GM18870 (cell line): Measurements from ENCODE around the gene NTPCR.
"Not testable (repeated sequence)": the region's sequence is repeated elsewhere in the genome, so short reads cannot be mapped to it uniquely, and the experiment has no call there.

Experiments
- ATAC-seq: cut with Tn5 transposase; IDR thresholded peaks from one replicate; pipeline ENCODE4 v1.9.1; 2021; ENCODE audit warnings: moderate library complexity; ENCODE audit not compliant: unreplicated experiment

NTPCR gene, protein sequence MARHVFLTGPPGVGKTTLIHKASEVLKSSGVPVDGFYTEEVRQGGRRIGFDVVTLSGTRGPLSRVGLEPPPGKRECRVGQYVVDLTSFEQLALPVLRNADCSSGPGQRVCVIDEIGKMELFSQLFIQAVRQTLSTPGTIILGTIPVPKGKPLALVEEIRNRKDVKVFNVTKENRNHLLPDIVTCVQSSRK

GRCh38 chr1:232950197-232951176 is at the start of gene NTPCR:
TSS of gene NTPCR (plus strand) at chr1:232950611. CDS start at chr1:232950711, 100 bp downstream.
- ATAC-seq = peak; percentile 84

DNA sequence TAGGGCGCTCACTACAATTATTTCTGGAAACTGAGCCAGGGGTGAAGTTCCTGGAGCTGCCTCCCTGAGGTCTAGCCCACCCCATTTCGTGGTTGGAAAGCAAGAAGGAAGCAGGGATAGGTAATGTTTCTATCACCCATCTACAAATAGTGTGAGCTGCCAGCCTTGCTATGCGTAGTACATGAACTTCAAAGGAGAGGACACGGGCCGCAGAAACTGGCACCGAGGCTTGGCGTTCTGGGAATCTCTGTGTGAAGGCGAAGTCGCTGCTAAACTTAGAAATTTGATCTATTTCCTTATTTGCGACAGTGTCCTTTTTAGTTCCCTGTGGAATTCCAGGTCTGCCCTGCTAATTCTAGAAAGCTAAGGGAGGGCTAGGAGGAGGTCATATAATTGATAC is 49.6 kb upstream of the NTPCR start:
- no peak for ATAC-seq

- no peak for ATAC-seq
These were observed 49.2 kb upstream of the NTPCR start for GRCh38 chr1:232901255-232901654.

DNA sequence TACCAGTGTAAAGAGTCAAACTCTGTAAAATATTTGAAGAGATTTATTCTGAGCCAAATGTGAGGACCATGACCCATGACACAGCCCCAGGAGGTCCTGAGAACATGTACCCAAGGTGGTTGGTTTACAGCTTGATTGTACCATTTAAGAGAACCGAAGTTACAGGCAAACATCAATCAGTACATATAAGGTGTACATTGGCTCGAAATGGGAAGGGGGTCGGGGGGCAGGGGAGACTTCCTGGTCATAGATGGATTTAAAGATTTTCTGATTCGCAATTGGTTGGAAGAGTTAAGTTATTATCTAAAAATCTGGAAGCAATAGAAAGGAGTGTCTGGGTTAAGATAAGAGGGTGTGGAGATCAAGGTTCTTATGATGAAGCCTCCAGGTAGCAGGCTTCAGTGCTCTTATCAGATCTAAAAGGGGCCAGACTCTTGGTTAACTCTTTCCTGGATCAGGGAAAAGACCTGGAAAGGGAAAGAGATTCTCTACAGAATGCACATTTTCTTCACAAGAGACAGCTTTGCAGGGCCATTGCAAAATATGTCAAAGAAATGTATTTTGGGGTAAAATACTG is 47.5 kb upstream of the NTPCR start:
- no peak for ATAC-seq

GRCh38 chr1:232904131-232904530 is 46.3 kb upstream of the NTPCR start:
- no peak for ATAC-seq

- no peak for ATAC-seq
These were observed 45.8 kb upstream of the NTPCR start for GRCh38 chr1:232904566-232904965.

DNA sequence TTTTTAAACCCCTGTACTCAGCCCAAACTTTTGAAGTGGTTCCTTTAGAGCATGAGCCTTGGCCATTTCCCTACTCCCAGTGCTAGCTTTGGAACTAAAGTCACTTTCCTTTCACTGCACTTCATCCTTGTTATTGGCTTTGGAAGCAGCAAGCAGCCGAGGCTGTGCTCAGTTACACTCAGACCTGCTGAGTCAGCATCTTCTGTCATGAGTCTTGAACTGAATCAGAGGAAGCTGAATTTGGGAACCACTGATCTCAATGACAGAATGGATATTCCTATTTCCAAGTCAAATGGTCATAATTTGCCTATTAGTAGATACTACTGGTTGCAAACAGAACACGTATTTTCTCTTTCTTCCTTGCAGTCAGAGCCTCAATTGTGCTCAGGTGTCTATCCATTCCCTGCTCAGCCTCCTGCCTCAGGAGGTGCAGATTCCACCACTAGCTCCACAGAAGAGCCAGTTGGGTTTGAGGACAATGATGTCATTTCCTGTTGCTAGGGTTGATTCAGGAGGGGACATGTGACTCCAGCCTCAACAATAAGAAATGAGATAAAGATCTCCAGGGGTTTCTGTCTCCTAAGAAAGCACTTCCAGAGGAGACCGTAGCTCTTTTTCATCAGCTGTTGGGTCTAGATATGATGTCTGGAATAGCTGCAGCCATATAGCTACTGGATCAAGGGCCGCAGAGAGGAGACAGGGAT is 44.9 kb upstream of the NTPCR start:
- ATAC-seq = no peak

DNA sequence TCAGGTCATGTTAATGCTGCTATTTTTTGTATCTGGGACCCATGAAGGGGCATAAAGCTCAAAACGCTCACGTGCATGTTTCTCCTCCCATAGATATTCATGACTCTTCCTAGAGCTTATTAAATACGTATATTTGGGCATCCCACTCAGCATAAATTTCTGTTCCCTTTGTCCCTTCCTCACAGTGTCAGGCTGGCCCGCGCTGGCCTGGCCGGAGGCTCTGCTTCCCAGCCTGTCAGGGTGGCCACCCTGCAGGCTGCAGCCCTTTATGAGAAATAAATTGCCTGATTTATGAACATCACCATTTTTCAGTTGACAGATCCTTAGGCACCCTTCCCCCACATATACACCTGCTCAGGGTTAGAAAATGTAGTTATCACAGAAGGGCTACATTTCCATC is 44.0 kb upstream of the NTPCR start:
- no peak for ATAC-seq

DNA sequence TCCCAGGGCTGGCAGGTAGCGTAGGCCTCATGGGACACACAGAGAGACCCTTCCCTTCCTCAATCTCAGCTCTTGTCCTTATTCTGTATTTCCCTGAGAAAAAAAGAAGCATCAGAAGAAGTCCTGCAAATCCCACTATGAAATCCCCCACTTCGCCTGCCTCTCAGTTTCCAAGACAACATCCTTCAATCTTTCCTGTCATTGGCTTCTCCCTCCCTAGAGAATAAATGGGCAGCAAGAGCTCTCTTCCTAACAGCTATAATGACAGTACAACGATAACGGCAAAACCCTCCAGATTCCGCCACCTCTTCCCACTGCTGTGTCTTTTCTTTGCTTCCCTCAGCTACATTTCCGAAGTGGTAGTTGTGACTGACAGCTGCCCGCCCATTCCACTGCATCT is 41.6 kb upstream of the NTPCR start:
- ATAC-seq = no peak

GRCh38 chr1:232909752-232910151 is 40.7 kb upstream of the NTPCR start:
- no peak for ATAC-seq

DNA sequence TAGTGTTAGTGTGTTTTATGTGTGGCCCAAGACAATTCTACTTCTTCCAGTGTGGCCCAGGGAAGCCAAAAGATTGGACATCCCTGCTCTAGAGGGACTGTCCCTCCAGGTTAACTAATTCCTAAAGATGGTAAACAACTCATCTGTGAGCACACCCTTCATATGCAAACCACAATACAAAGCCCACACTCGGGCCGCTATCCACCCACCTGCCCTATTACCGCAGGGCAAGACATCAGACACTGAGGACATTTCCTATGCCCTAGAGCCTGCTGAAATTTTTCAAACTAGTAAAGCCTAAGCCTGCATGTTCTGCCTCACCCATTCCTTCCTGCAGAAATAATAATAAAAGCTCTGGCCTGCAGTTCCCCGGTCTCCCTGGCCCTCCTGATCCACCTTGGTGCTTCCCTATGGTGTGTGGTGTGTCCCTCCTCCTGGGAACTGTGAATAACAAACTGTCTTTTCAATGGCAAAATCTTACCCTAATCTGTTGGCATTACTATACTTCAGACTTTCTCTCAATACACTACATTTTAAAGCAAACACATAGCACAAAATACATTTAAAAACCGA is 39.3 kb upstream of the NTPCR start:
- ATAC-seq = no peak

DNA sequence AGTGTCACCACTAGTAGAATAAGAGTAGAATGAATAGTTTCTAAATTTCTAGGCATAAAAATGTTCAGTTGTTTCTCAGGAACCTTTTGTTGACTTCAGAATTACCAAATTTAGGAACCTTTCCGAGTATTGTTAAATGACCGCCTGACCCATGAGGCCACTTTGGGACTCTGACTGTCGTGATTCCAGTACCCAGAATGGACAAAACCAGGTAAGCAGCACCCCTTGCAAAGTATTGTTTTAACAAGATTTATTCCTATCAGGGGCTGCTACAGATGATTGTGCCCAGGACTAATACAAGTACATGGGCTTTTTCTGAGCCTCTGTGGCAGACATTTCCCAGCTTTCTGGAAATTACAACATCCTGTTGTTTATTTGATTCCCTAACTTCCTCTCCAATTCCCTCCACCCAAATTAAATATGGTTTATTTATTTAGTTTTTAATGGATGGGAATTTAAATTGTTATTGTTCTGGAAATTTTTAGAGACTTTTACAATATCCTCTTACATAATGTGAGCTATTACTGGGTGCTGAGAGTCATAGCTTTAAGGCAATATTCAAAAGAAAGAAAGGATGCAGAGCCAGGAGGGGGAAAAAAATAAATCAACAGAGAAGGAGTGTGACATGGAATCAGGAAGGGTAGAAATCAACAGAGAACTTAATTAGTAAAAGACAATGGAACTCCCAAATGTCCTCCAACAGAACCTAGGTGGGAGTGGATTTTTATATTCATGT is 37.4 kb upstream of the NTPCR start:
- ATAC-seq = no peak

GRCh38 chr1:232914271-232914670 is 36.1 kb upstream of the NTPCR start:
- ATAC-seq = not testable (repeated sequence)

DNA sequence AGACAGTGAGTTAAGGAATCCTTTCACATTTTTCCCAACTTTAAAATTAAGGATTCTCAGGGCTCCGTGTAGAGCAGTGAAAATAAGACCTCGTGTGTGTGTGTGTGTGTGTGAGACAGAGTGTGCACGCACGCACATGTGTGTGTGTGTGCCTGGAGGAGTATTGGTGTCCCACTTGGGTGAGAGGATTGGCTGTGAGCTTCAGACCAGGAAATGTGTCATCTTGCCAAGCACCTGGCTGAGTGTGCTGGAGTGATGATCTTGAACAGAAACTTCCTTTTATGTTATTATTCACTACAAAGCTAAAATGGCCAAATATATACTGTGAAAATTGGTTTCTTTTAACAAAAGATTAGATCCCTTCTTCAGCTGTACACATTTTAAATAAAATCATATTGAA is 35.2 kb upstream of the NTPCR start:
- ATAC-seq = no peak

GRCh38 chr1:232917053-232917452 is 33.4 kb upstream of the NTPCR start:
- no peak for ATAC-seq

DNA sequence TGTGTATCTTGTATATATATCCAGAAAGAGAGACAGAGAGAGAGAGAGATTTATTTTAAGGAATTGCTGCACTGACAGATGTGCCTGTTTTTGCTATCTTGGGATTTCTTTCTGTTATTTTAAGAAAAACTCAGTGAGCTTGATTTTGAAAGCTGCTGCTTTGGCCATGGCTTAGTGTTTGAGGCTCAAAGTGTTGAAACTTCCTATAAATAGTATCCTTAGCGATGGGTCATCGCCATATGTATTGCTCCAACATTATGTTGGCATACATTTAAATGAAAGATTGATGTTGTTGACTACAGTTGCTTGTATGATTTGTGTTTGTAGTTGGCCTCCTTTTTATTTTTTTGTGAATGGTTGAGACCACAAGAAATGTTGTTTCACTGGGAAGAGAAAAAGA is 29.0 kb upstream of the NTPCR start:
- ATAC-seq = no peak

DNA sequence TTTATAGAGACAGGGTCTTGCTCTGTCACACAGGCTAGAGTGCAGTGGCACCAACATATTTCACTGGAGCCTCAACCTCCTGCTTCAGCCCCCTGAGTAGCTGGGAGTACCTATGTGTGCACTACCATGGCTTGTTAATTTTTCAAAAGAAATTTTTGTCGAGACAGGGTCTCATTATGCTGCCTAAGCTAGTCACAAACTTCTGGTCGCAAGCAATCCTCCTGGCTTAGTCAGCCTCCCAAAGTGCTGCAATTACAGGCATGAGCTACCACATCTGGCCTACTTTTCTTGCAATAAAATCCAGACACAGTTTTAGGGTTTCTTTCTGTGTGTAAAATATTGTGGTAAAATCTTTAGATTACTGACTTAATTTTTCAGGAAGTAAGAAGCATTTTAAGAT is 27.9 kb upstream of the NTPCR start:
- ATAC-seq = no peak

DNA sequence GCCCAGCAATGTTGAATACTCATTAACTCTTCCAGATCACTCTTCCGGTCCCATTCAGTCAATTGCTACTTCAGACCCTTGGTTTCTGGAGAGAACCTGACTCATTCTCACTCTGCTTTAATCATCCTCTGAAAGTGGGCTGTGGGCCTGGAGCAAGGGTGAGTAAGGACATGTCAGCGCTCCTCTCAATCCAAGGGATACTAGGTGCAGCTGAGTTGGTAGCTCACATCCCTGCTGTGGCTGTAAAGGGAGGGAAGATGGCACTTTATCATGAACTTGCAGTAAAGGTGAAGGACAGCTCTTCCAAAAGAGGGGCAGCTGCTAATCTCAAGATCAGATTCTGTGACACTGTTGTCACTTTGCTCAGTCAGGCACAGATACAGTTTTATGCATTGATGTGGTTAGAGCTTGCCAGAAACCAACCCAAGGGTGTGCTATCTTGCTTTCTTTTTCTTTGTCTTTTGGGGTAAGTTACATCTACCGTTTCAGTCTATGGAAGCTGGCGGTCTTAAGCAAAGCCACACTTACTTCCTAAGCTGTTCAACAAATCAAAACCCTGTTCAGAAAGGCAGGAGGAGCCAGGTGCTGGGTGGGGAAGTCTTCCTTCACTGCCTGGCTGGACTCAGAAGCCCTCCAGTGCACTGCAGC is 26.5 kb upstream of the NTPCR start:
- peak; percentile 75 for ATAC-seq

DNA sequence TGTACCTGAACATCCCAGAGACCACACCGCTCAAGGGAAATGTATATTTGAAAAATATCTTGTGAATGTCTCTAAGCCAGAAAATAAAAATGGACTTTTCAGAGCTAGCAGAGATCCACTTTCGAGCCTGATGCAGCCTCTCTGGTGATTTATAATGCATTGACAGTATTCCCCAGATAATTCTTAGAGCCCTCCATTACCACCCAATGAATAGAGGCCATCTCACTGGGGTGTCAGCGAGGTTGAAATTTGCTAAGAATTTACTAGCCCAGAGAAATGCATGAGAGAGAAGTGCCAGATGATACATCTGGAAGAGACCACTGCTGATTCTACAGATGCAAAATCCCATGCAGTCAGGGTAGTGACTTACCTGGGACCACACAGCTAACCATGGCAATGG is 25.5 kb upstream of the NTPCR start:
- no peak for ATAC-seq
